ENCODE results near the gene PLCH2. TPM values are rescaled to one million over a fixed set of nuclear protein-coding genes. Genes with fewer than 3 reads are reported as not detected.

The PLCH2 gene
- total RNA-seq, 1 experiment from 2014 or later = not detected

DNA sequence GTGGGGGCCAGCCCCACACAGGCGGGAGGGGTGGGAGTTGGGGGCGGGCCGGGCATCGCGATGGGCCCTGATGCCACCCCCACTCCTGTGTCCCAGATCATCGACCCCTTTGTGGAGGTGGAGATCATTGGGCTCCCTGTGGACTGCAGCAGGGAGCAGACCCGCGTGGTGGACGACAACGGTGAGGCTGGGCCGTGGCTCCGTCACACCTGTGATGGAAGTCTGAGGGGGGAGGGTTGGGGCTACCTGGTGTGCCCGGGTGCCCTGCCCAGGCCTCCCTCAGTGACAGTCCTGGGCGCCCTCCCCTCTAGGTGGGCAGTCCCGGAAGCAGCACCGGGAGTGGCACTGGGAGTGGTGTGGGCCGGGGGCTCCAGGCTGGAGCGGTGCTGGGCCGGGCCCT lies 22.6 kb downstream of the PLCH2 start:
- no peaks in the 10 kb centered on the region for H3K27me3 ChIP-seq (replicated peaks; ENCODE audit: insufficient read depth, low read depth, low read length, poor library complexity)
- no peaks in the 10 kb centered on the region for H3K4me1 ChIP-seq (ENCODE audit: insufficient read depth, low read length, poor library complexity, severe bottlenecking)
- H3K36me3 ChIP-seq (ENCODE audit: insufficient read depth, low read length, poor library complexity, severe bottlenecking) = no peaks in the 10 kb centered on the region
- no peaks in the 10 kb centered on the region for H3K9me3 ChIP-seq (ENCODE audit: low read depth, low read length, poor library complexity, severe bottlenecking)
- CTCF ChIA-PET = no interaction called here
- no peak for DNase-seq (ENCODE audit: low spot score)
- TF ChIP-seq EZH2 (IDR thresholded peaks at IDR 0.05; ENCODE audit: borderline replicate concordance, low read depth, low read length, poor library complexity, severe bottlenecking) = no peak
- TF ChIP-seq, protein P1, sequence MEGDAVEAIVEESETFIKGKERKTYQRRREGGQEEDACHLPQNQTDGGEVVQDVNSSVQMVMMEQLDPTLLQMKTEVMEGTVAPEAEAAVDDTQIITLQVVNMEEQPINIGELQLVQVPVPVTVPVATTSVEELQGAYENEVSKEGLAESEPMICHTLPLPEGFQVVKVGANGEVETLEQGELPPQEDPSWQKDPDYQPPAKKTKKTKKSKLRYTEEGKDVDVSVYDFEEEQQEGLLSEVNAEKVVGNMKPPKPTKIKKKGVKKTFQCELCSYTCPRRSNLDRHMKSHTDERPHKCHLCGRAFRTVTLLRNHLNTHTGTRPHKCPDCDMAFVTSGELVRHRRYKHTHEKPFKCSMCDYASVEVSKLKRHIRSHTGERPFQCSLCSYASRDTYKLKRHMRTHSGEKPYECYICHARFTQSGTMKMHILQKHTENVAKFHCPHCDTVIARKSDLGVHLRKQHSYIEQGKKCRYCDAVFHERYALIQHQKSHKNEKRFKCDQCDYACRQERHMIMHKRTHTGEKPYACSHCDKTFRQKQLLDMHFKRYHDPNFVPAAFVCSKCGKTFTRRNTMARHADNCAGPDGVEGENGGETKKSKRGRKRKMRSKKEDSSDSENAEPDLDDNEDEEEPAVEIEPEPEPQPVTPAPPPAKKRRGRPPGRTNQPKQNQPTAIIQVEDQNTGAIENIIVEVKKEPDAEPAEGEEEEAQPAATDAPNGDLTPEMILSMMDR (conservative IDR thresholded peaks at IDR 0.05; ENCODE audit: low read depth, low read length) = no peak
- H3K27ac ChIP-seq (ENCODE audit: low read depth, low read length, poor library complexity, severe bottlenecking) = no peak overlapping the region
- intact Hi-C loops (cut with micrococcal nuclease; ENCODE audit: unreplicated experiment) = no loop called here
- POLR2A ChIA-PET (ENCODE audit: low non-redundant PET) = no interaction called here
- BruUV-seq (replicated peaks) = no TSS peak
- H3K4me3 ChIP-seq (ENCODE audit: low read depth, low read length, poor library complexity, severe bottlenecking) = no peak overlapping the region

DNA sequence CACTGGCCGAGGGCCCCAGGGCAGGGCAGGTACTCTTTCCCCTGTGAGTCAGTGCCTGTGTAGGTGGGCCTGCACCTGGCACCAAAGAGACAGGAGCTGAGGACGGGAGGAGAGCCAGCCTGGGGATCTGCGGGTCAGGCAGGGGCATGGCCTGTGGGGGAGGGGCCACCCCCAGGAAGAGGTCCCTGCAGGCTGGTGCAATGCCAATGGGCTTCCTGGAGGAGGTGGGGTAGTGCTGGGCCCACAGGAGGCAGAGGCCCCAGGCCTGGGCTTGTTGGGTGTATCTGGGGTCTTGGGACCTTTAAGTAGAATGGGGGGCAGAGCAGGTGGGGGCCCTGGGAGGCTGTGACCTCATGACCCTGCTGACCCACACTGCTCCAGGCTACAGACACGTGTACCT lies 23.2 kb downstream of the PLCH2 start:
- no peaks in the 10 kb centered on the region for H3K27me3 ChIP-seq (replicated peaks; ENCODE audit: insufficient read depth, low read depth, low read length, poor library complexity)
- TF ChIP-seq EZH2 (IDR thresholded peaks at IDR 0.05; ENCODE audit: borderline replicate concordance, low read depth, low read length, poor library complexity, severe bottlenecking) = no peak
- TF ChIP-seq, protein P1 (conservative IDR thresholded peaks at IDR 0.05; ENCODE audit: low read depth, low read length) = no peak
- CTCF ChIA-PET = no interaction called here
- intact Hi-C loops (cut with micrococcal nuclease; ENCODE audit: unreplicated experiment) = no loop called here
- POLR2A ChIA-PET (ENCODE audit: low non-redundant PET) = no interaction called here
- H3K36me3 ChIP-seq (ENCODE audit: insufficient read depth, low read length, poor library complexity, severe bottlenecking) = no peaks in the 10 kb centered on the region
- no TSS peak for BruUV-seq (replicated peaks)
- H3K4me3 ChIP-seq (ENCODE audit: low read depth, low read length, poor library complexity, severe bottlenecking) = no peak overlapping the region
- DNase-seq (ENCODE audit: low spot score) = no peak
- no peaks in the 10 kb centered on the region for H3K9me3 ChIP-seq (ENCODE audit: low read depth, low read length, poor library complexity, severe bottlenecking)
- H3K4me1 ChIP-seq (ENCODE audit: insufficient read depth, low read length, poor library complexity, severe bottlenecking) = no peaks in the 10 kb centered on the region
- H3K27ac ChIP-seq (ENCODE audit: low read depth, low read length, poor library complexity, severe bottlenecking) = no peak overlapping the region

DNA sequence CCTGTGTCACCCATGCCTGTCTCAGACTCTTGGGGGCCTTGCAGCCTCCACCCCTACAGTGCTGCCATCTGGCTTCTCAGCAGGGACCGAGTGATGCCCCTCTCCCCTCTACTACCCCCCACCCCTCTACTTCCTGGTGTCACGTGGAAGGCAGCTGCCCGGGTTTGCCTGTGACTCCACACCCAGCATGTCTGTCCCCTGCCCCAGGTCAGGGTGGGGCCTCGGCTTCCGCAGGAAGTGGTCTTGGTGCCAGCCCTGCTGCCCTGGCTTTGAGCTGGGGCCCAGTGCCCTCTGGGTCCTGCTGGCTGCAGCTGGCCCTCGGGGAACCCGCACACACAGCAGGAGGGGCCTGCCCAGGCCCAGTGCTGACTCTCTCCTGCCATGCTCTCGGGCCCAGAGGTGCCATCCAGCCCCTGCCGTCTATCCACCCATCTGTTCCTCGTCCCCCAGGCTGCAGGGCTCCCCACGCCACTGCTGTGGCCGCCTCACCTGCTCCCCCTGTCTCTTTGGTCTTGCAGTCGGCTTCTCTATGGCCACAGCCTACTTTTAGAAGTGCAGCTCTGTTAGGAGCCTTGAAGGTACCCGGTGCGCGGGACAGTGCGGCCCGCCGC lies 24.0 kb downstream of the PLCH2 start:
- BruUV-seq (replicated peaks) = no TSS peak
- intact Hi-C loops (cut with micrococcal nuclease; ENCODE audit: unreplicated experiment) = no loop called here
- no peak for DNase-seq (ENCODE audit: low spot score)
- no peaks in the 10 kb centered on the region for H3K9me3 ChIP-seq (ENCODE audit: low read depth, low read length, poor library complexity, severe bottlenecking)
- POLR2A ChIA-PET (ENCODE audit: low non-redundant PET) = no interaction called here
- no peaks in the 10 kb centered on the region for H3K27me3 ChIP-seq (replicated peaks; ENCODE audit: insufficient read depth, low read depth, low read length, poor library complexity)
- CTCF ChIA-PET = interaction anchor here (0.6 kb wide), 1 partner anchor 889 kb away, joined by 4 read pairs; no protein-coding TSS in a partner anchor
- H3K27ac ChIP-seq (ENCODE audit: low read depth, low read length, poor library complexity, severe bottlenecking) = no peak overlapping the region
- H3K4me1 ChIP-seq (ENCODE audit: insufficient read depth, low read length, poor library complexity, severe bottlenecking) = no peaks in the 10 kb centered on the region
- no peaks in the 10 kb centered on the region for H3K36me3 ChIP-seq (ENCODE audit: insufficient read depth, low read length, poor library complexity, severe bottlenecking)
- no peak overlapping the region for H3K4me3 ChIP-seq (ENCODE audit: low read depth, low read length, poor library complexity, severe bottlenecking)
- TF ChIP-seq, protein P1 (conservative IDR thresholded peaks at IDR 0.05; ENCODE audit: low read depth, low read length) = no peak
- TF ChIP-seq EZH2 (IDR thresholded peaks at IDR 0.05; ENCODE audit: borderline replicate concordance, low read depth, low read length, poor library complexity, severe bottlenecking) = no peak

Measured in A673 (cell line).